D721Med (cell line): ENCODE results near the gene ASXL3.

ENCODE experiments used
- DNase-seq: peaks from one replicate; pipeline ENCODE4 v3.0.0; 2011; ENCODE audit warnings: low spot score; ENCODE audit not compliant: insufficient read length
- FAIRE-seq: peaks from 2 replicates; lab custom pipeline; 2011; peaks lifted over from hg19 to GRCh38; lab: Jason Lieb, UNC
- CTCF ChIP-seq: IDR thresholded peaks from 2 replicates; pipeline ENCODE4 v1.5.1; 2012; ENCODE audit warnings: mild to moderate bottlenecking, control low read depth; ENCODE audit not compliant: insufficient read depth; ENCODE audit errors: missing control alignments

The ASXL3 gene

GRCh38 chr18:33733376-33733775, 155.4 kb downstream of the ASXL3 start:
- DNase-seq: no peak
- no peak for TF ChIP-seq CTCF
- no peak for FAIRE-seq

GRCh38 chr18:33735428-33735827, 157.4 kb downstream of the ASXL3 start:
- DNase-seq: no peak
- no peak for TF ChIP-seq CTCF
- FAIRE-seq: no peak

GRCh38 chr18:33741760-33742159, 163.7 kb downstream of the ASXL3 start:
- no peak for DNase-seq
- FAIRE-seq: peak; percentile 60
- TF ChIP-seq CTCF: no peak

GRCh38 chr18:33744032-33744697, 166.1 kb downstream of the ASXL3 start:
- no peak for TF ChIP-seq CTCF
- DNase-seq (no peak), FAIRE-seq (no peak)

GRCh38 chr18:33745151-33745795, 167.3 kb downstream of the ASXL3 start:
- TF ChIP-seq CTCF: no peak
- FAIRE-seq (no peak), DNase-seq (no peak)

- TF ChIP-seq CTCF: no peak
- FAIRE-seq (no peak), DNase-seq (no peak)
Observed at GRCh38 chr18:33745871-33746545, 168.0 kb downstream of the ASXL3 start.
